Breast epithelium (tissue), 3 donors: ENCODE results near the gene KLF6.

Experiments
- POLR2A ChIP-seq: fragments of 450-650 bp; IDR thresholded peaks from one replicate; pipeline ENCODE4 v1.6.1; 2016; ENCODE audit warnings: antibody characterized with exemption, mild to moderate bottlenecking, moderate library complexity
- POLR2AphosphoS5 ChIP-seq, 3 donors: sonication (generic); formaldehyde crosslinking; IDR thresholded peaks; one replicate each; pipeline ENCODE4 v1.6.1; 2017; ENCODE audit warnings: antibody characterized with exemption in 3 of 3
- TF ChIP-seq, protein P1 (sequence below), 3 donors: fragments of 450-650 bp; IDR thresholded peaks; one replicate each; pipeline ENCODE4 v1.5.1; 2016 to 2017; ENCODE audit warnings: antibody characterized with exemption in 3 of 3, mild to moderate bottlenecking in 3 of 3, moderate library complexity in 3 of 3

DNA sequence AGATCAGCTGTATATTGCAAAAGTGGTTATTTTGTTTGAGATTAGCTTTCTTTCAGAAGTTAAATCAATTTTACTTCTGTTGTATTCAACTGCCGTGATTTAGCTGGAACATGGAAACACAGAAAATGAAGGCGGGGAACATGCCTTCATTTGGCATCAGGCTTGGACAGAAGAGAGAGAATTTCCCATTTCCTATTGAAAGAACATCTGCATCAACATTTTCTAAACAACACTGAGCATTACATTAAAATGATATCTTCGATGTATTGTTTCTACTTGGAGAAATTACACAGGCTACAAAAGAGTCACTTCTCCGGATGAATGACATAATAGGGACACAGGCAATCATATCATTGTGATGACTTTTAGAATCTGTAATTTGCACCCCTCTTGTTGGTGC is 46.6 kb upstream of the KLF6 start:
- TF ChIP-seq POLR2A (no peak), POLR2AphosphoS5 (IDR thresholded peaks at IDR 0.05) (no peak)
- TF ChIP-seq, protein P1, sequence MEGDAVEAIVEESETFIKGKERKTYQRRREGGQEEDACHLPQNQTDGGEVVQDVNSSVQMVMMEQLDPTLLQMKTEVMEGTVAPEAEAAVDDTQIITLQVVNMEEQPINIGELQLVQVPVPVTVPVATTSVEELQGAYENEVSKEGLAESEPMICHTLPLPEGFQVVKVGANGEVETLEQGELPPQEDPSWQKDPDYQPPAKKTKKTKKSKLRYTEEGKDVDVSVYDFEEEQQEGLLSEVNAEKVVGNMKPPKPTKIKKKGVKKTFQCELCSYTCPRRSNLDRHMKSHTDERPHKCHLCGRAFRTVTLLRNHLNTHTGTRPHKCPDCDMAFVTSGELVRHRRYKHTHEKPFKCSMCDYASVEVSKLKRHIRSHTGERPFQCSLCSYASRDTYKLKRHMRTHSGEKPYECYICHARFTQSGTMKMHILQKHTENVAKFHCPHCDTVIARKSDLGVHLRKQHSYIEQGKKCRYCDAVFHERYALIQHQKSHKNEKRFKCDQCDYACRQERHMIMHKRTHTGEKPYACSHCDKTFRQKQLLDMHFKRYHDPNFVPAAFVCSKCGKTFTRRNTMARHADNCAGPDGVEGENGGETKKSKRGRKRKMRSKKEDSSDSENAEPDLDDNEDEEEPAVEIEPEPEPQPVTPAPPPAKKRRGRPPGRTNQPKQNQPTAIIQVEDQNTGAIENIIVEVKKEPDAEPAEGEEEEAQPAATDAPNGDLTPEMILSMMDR (IDR thresholded peaks at IDR 0.05), result no peak
